GM12873 (cell line): Measurements from ENCODE around the gene NBEAL2.

Experiments
- TF ChIP-seq, protein P1 (sequence below): IDR thresholded peaks from 2 replicates; pipeline ENCODE4 v1.5.1; 2012; ENCODE audit warnings: low read depth, mild to moderate bottlenecking, moderate library complexity, low read length, control low read depth; ENCODE audit not compliant: insufficient read depth; ENCODE audit errors: missing control alignments

NBEAL2 gene

DNA sequence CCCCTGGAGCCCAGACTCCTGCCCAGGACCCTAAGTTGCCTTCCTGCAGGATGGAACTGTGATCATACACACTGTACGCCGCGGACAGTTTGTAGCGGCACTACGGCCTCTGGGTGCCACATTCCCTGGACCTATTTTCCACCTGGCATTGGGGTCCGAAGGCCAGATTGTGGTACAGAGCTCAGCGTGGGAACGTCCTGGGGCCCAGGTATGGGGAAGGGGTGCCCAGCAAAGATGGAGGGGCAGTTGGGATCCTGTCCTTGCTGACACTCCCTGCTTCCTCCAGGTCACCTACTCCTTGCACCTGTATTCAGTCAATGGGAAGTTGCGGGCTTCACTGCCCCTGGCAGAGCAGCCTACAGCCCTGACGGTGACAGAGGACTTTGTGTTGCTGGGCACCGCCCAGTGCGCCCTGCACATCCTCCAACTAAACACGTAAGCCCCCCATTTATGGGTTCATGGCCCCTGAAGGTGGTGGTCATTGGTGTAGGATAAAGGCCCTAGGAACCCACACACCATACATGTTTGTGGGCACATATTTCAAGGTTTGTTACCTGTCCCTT, 28.8 kb downstream of the NBEAL2 start:
- TF ChIP-seq, protein P1, sequence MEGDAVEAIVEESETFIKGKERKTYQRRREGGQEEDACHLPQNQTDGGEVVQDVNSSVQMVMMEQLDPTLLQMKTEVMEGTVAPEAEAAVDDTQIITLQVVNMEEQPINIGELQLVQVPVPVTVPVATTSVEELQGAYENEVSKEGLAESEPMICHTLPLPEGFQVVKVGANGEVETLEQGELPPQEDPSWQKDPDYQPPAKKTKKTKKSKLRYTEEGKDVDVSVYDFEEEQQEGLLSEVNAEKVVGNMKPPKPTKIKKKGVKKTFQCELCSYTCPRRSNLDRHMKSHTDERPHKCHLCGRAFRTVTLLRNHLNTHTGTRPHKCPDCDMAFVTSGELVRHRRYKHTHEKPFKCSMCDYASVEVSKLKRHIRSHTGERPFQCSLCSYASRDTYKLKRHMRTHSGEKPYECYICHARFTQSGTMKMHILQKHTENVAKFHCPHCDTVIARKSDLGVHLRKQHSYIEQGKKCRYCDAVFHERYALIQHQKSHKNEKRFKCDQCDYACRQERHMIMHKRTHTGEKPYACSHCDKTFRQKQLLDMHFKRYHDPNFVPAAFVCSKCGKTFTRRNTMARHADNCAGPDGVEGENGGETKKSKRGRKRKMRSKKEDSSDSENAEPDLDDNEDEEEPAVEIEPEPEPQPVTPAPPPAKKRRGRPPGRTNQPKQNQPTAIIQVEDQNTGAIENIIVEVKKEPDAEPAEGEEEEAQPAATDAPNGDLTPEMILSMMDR = no peak

DNA sequence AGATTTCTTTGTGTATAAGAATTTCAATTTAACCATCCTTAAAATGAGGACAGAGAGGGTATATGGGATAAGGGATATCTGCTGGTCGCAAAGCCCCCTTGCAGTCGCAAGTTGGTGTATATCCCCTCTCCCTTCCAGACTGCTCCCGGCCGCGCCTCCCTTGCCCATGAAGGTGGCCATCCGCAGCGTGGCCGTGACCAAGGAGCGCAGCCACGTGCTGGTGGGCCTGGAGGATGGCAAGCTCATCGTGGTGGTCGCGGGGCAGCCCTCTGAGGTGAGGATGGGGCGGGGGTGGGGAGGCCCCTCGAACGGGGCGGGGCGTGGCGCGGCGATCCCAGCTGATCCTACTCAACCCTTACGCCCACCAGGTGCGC, 29.4 kb downstream of the NBEAL2 start:
- TF ChIP-seq, protein P1 = no peak

DNA sequence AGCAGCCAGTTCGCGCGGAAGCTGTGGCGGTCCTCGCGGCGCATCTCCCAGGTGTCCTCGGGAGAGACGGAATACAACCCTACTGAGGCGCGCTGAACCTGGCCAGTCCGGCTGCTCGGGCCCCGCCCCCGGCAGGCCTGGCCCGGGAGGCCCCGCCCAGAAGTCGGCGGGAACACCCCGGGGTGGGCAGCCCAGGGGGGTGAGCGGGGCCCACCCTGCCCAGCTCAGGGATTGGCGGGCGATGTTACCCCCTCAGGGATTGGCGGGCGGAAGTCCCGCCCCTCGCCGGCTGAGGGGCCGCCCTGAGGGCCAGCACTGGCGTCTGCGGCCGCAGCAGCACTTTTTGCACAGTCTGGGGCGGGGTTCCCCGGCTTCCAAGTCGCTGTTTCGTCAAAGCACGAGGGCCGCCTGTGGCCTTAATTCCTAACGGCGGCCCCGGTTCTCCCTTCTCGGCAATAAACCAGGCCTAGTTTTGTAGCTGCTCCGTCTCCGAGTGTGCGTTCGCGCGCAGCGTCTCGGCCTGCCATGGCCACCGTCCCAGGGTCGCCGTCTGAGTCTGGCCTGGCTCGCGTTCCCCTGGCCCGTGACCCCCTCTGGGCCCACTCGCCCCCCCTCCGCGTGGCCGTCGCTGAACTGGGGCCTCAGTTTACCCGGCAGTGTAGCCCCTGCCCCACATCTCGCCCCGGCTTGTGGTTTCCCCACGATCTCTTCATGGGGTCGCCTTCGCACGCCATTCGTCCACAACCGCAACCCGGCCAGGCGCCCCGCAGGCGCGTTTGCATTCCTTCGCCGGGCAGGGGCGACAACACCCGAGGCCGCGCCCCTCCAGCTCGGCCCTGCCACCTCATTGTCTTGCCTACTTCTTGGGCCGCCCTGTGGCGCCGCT, 30.0 kb downstream of the NBEAL2 start:
- TF ChIP-seq, protein P1 = no peak

DNA sequence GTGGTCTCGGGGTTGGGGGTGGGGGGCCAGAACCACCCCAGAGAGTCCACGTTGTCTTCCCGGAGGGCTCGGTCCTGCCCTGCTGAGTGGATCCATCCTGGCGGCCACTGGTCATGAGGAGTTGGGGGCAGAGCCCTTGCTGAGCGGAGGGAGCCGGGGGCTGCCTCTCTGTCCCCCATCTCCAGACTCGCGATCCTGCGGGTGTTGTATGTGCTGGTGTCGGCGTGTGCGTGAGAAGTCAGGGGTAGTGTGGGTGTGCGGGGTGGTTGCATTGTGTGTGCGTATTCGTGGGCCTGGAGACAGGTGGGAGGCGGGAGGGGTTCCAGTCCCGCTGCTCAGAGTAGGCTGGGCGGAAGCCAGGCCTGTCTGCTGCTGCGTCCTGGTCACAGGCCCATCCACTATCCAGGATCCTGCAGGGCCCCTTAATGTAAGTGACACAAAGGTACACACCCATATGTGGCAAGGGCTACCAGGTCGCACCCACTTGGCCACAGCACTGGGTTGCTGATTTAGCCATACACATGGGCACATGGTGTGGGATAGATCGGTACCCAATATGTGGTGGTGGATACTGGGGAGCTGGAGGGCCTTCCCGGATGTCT, 30.7 kb downstream of the NBEAL2 start:
- TF ChIP-seq, protein P1 = no peak

DNA sequence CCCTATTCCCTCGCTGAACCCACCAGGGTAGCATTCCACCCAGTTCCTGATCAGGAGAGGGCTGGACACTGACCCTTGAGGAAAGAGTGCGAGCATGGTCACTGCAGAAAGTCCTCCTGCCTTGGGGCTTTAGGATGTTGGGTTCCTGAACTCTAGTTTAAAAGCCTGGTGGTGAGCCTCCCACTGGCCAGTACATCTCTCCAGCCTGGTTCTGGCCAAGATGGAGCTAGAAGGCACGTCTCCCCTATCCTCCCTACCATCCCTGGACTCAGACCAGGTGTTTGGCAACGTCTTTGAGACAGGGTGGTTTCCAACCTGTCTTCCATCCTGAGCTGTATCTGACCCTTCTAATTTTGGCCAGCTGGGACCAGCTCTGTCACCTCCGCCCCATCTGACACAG, 31.4 kb downstream of the NBEAL2 start:
- TF ChIP-seq, protein P1 = no peak

DNA sequence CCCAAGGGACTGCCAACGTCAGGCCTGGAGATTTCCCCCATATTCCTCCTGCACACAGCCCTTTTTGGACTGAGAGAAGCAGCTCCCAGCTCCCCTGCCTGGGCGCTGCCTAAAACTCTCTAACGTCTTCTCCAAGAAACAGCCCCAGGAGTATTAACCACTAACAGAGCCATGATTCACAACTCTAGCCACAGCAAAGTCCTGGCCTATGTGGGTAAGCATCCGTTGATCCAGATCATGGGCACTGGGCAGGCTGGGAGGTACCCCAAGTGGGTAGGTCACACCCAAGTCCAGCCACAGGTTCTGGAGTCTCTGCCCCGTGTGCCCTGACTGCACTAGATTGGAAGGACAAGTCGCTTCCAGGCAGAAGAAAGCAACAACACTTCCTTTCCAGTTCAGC, 31.9 kb downstream of the NBEAL2 start:
- TF ChIP-seq, protein P1 = no peak

DNA sequence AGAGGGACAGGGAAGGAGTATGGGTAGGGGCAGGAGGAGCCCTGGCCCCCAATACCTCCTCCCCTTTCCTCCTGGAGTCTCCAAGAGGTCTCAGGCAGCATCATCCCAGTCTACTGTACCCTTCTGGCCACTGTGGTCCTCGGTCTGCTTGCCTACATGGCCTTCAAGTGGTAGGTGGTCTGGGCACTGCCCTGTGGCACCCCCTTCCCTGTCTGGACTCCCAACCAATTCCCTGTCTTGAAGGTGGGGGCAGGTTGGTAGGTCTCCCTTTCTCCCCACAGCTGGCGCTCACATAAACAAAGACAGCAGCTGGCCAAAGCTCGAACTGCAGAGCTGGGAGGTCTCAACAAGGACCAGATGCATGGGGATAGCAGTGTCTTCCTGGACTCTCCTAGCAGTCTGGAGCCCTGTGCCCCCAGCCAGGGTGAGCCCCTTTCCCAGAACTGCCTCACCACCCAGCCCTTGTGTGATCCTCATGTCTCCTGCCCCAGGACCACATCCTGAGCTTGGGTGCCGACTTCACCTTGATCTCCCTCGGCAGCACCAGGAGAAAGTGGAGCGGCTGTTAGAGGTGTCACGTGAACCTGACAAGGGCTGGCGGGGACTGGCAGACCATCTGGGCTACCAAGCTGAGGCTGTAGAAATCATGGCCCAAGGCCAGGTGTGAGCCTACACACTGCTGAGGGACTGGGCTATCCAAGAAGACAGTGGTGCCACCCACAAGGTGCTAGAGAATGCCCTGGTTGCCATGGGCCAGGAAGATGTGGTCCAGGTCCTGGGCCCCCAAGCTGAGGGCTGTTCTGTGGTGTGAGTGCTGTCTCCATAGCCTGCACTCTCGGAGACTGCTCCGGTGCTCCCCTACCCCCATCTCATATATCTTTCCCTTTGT, 33.1 kb downstream of the NBEAL2 start:
- TF ChIP-seq, protein P1 = no peak
